Panc1 (cell line): Measurements from ENCODE around the gene FAM236B.
"Not testable (repeated sequence)": the region's sequence is repeated elsewhere in the genome, so short reads cannot be mapped to it uniquely, and the experiment has no call there.

ENCODE experiments used
- CTCF ChIP-seq: fragments of 450-650 bp; IDR thresholded peaks from 2 replicates; pipeline ENCODE4 v1.5.1; 2017; ENCODE audit warnings: mild to moderate bottlenecking
- SIN3A ChIP-seq: IDR thresholded peaks from 2 replicates; pipeline ENCODE4 v1.6.1; 2012; ENCODE audit warnings: low read depth, mild to moderate bottlenecking, low read length, moderate library complexity, borderline replicate concordance; ENCODE audit not compliant: insufficient read depth
- TCF7L2 ChIP-seq: IDR thresholded peaks from 2 replicates; pipeline ENCODE4 v1.6.1; 2011; ENCODE audit warnings: mild to moderate bottlenecking, low read depth, low read length, inconsistent platforms

- TF ChIP-seq CTCF, SIN3A, TCF7L2: not testable (repeated sequence)
Observed at GRCh38 chrX:72778146-72778545, 4.3 kb downstream of the FAM236B start.
